Measurements from ENCODE around the gene IDH3A. TPM values are rescaled to one million over a fixed set of nuclear protein-coding genes. Genes with fewer than 3 reads are reported as not detected.

The IDH3A gene
- total RNA-seq, 1 experiment from 2014 or later, result 40.2 TPM

DNA sequence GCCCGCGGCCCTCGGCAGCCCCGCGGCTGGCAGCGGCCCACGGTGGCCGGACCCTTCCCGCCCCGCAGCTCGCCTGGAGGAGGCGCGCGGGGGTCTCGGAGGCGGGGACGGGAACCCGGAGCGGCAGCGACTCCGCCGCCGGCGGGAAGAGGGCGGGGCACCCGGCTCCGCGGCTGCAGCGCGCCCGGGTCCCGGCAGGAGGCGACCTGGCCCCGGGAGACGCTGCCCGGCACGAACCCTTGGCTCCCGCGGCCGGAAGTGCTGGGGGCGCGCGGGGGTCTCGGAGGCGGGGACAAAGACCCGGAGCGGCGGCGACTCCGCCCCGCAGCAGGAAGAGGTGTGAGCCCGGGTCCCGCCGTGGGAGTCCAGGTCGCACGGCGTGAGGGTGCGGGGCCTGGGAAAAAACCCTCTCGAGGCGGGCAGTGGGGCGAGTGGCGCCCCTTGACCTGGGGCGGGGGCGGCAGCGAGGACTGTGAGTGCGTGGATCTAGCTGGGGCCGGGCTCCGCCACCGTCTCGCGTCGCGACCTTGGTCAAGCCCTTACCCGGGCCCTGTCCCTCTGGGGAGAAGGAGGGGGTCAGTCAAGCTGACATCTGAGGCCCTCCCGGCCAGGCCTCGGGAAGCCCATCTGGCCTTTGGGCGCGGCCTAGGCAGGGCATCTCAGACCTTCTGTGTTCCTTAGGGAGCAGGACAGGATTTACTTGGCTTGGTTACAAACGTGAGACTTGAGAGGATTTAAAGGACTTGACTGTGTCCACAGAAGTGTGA, 17.7 kb upstream of the IDH3A start, which contains the start of gene CIB2:
CIB2 (minus strand) TSS at position 151 of the 767 bp plus-strand sequence. CDS start 230 bp downstream, outside the sequence.
- Histone ChIP-seq H2BK120ac (ENCODE audit: low read depth, low read length, poor library complexity, severe bottlenecking) (no peak within 1 kb of the TSS), H4K8ac (replicated peaks; ENCODE audit: insufficient read length, low read depth, low read length) (no peak within 1 kb of the TSS), H4K20me1 (ENCODE audit: control insufficient read depth, insufficient read depth, insufficient read length) (no peaks in the 10 kb centered on the region), H3K79me2 (ENCODE audit: insufficient read depth, low read length) (no peaks in the 10 kb centered on the region), H2BK15ac (ENCODE audit: low read depth, low read length) (no peak within 1 kb of the TSS; the same call in 1 of the 2 replicates), H3K4me2 (ENCODE audit: insufficient read depth, insufficient read length, low read length) (peak within 1 kb of the TSS; percentile 96), H2BK5ac (ENCODE audit: insufficient read length, low read length) (no peak within 1 kb of the TSS), H2AK5ac (ENCODE audit: insufficient read length, low read length) (no peak within 1 kb of the TSS), H4K5ac (ENCODE audit: insufficient read length, low read depth, low read length) (no peak within 1 kb of the TSS), H2BK12ac (ENCODE audit: insufficient read length, low read depth, low read length) (no peak within 1 kb of the TSS), H4K91ac (ENCODE audit: insufficient read length, low read depth, low read length) (no peak within 1 kb of the TSS), H3K27ac (ENCODE audit: insufficient read length, low read depth, low read length) (no peak within 1 kb of the TSS), H3K27me3 (ENCODE audit: insufficient read depth, low read length) (no peaks in the 10 kb centered on the region), H2BK20ac (ENCODE audit: low read depth, low read length, poor library complexity, severe bottlenecking) (no peak within 1 kb of the TSS), H3K23ac (ENCODE audit: insufficient read length, low read depth, low read length) (no peak within 1 kb of the TSS), H2AFZ (ENCODE audit: low read length) (peak within 1 kb of the TSS; percentile 15), H3K23me2 (ENCODE audit: insufficient read length, low read depth, low read length, poor library complexity, severe bottlenecking) (peaks cover 6% of the 10 kb centered on the region), H3K4me1 (ENCODE audit: insufficient read depth, low read length) (peaks cover 3% of the 10 kb centered on the region; the same call in 1 of the 2 replicates), H3K9ac (ENCODE audit: extremely low read depth, insufficient read length, low read length) (peak within 1 kb of the TSS; percentile 68), H3K4ac (ENCODE audit: low read depth, low read length) (no peak within 1 kb of the TSS), H3K9me3 (ENCODE audit: control insufficient read depth, low read depth, low read length) (no peaks in the 10 kb centered on the region), H3K18ac (ENCODE audit: insufficient read length, low read depth, low read length) (no peak within 1 kb of the TSS), H3K79me1 (ENCODE audit: insufficient read depth, low read depth, low read length, poor library complexity, severe bottlenecking) (no peaks in the 10 kb centered on the region), H3K56ac (ENCODE audit: insufficient read length, low read depth, low read length) (no peak within 1 kb of the TSS), H3T11ph (ENCODE audit: low read length) (no peak within 1 kb of the TSS), H3K14ac (ENCODE audit: insufficient read depth, low read length) (peak within 1 kb of the TSS; percentile 52)
- no CpG with 5 or more reads among the region's 79 CpGs for WGBS (ENCODE audit: extremely low coverage, insufficient read length, low lambda C conversion rate)
- peak; percentile 86 for DNase-seq
- Mint-ChIP-seq H3K36me3 (ENCODE audit: insufficient read depth in 1 of 3, low read depth in 3 of 3) (peaks cover 0 to 3% (median 3%) of the 10 kb centered on the region in 3 experiments; a peak in 3 of 7 replicates), H3K27me3 (ENCODE audit: low read depth) (peaks cover 2% of the 10 kb centered on the region; the same call in 1 of the 2 replicates), H3K4me1 (peaks cover 22 to 27% of the 10 kb centered on the region in 2 experiments), H3K4me3 (peak within 1 kb of the TSS; percentile 80 to 91), H3K9me3 (no peaks in the 10 kb centered on the region; a peak in 1 of 5 replicates), H3K27ac (peak within 1 kb of the TSS; percentile 85 to 97 (median 85); a peak in 5 of 7 replicates)
- peak; percentile 69 for TF ChIP-seq CTCF (conservative IDR thresholded peaks at IDR 0.05)
